GM19193 (cell line): ENCODE data around the gene COMMD8.

Experiments
- POLR2A ChIP-seq: IDR thresholded peaks from 4 replicates; pipeline ENCODE4 v1.6.1; 2011; ENCODE audit not compliant: insufficient read depth, insufficient read length; ENCODE audit errors: extremely low read depth

The COMMD8 gene

DNA sequence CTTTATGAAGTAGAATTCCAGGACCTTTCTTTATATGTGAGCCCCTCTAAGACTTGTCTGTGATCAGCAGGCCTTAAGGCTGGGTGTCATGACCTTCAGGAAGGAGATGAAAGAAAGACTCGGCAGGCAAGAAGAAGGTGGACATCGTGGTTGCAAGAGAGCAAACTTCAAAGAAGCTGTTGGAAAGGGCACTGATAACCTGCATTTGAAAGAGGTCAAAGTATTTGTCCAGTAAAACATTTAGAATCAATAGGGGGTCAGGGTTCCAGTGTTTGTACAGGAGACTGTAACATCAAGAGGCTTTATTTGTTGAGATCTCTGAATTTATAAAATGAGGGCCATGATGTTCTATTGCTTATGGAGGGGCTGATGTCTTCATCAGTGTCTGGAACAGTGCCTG, 44.2 kb downstream of the COMMD8 start:
- TF ChIP-seq POLR2A: no peak

DNA sequence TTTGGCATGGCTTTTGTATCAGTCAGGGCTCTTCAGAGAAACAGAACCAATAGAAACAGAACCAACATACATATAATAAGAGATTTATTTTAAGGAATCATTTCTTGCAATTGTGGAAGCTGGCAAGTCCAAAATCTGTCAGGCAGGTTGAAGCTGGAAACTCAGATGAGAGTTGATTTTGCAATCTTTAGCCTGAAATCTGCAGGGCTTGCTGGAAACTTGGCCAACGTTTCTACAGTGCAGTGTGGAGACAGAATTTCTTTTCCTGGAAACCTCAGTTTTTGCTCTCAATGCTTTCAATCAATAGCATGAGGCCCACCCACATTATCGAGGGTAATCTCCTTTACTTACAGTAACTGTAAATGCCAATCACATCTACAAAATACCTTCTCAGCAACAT, 45.4 kb downstream of the COMMD8 start:
- TF ChIP-seq POLR2A: no peak

DNA sequence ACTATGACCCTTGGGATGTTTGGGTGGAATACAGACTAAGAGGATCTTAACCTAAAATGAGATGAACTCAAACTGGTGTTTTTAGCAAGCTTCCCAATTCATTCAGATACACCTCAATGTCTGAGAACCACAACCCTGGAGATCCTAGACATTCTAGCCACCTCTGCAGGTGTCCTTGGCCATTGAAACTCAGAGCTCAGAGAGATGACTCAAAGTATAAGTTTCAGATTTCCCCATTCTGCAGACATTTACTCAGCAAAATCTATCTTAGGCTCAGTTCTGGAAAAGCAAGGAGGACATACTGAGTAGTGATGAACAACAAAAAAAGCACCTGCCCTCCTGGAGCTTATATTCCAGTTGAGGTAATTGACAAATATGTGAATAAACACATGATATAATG, 47.8 kb downstream of the COMMD8 start:
- no peak for TF ChIP-seq POLR2A

DNA sequence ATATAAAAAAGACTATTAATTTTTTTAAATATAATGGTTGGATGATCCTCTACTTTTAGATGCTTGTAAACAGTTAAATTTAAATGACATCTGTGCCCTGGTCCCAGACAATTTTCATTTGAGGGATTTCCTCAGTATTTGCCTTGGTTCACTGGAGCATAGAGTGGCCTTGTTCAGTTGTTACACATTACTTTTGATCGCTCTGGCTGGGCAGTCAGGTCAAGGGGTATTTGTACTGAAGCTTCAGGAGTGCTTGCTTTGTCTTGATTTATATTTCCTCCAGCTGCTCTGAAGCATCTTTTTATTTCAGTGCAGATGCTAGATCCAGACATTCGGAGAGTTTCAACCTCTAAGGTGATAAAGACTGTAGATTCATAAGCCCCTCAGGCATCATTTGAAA, 50.0 kb downstream of the COMMD8 start:
- TF ChIP-seq POLR2A: no peak

DNA sequence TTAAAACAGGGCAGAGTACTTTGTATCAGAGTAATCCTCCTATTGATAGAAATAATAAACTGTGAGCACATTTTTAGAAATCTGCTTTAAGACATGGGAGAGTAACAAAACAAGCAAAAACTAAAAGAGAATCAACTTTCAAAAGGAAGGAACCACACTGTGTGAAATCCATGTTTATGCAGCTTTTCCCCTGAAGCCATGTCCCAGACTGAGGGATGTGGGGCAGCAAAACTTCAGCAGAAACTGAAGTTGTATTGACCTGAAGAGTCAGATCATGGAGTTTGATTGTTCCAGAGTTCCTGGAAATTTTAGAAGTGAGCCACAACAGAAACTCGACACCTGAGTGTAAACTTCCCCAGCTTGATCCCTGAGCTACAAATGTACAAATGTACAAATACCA, 53.2 kb downstream of the COMMD8 start:
- no peak for TF ChIP-seq POLR2A

DNA sequence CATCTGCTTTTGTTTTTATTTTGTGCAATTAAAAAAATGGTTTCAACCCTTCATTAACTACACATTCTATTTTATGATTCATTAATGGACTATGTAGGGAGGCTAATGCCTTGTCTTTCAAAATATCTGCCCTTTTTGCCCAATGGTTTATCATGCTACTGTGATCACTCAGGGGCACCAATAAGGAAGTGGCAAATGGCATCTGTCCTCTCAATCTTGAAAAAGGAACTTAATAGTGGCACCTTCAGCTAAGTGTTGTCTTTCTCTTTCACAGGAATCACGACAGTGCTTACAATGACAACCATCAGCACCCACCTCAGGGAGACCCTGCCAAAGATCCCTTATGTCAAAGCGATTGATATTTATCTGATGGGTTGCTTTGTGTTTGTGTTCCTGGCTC, 57.1 kb downstream of the COMMD8 start:
- no peak for TF ChIP-seq POLR2A
